ENCODE measurements around the gene IL15. TPM values are rescaled to one million over a fixed set of nuclear protein-coding genes. Genes with fewer than 3 reads are reported as not detected.

Gene IL15
- total and polyA plus RNA-seq, 2 experiments from 2014 or later, result 2.3 to 3.7 TPM

- H3K36me3 Mint-ChIP-seq (ENCODE audit: low read depth), result no peaks in the 10 kb centered on the region
- no peak overlapping the region for H3K27ac Mint-ChIP-seq
- Histone ChIP-seq H3K27me3 (ENCODE audit: insufficient read depth) (no peaks in the 10 kb centered on the region), H3K4me2 (no peak overlapping the region), H3K79me2 (replicated peaks; ENCODE audit: insufficient read depth) (no peaks in the 10 kb centered on the region), H3F3A (replicated peaks; ENCODE audit: low read depth) (no peaks in the 10 kb centered on the region), H2AFZ (no peak overlapping the region), H3K4me3 (no peak overlapping the region), H3K36me3 (ENCODE audit: insufficient read depth) (no peaks in the 10 kb centered on the region), H3K27ac (ENCODE audit: low read depth) (no peak overlapping the region), H4K20me1 (replicated peaks; ENCODE audit: insufficient read depth) (no peaks in the 10 kb centered on the region), H3K4me1 (ENCODE audit: insufficient read depth) (no peaks in the 10 kb centered on the region), H3K9me2 (ENCODE audit: insufficient read depth) (no peaks in the 10 kb centered on the region)
- no peaks in the 10 kb centered on the region for H3K27me3 Mint-ChIP-seq (ENCODE audit: insufficient read depth, low read depth, poor library complexity)
- no peaks in the 10 kb centered on the region for H3K9me3 Mint-ChIP-seq
- no peaks in the 10 kb centered on the region for H3K4me1 Mint-ChIP-seq
- DNase-seq (ENCODE audit: low spot score) (no peak), ATAC-seq (no peak)
- no peak for TF ChIP-seq EZH2phosphoT487 (IDR thresholded peaks at IDR 0.05; ENCODE audit: unreplicated experiment)
- no peak for TF ChIP-seq REST (IDR thresholded peaks at IDR 0.05; ENCODE audit: unreplicated experiment)
- no peak for TF ChIP-seq CREB1 (CRISPR knock-in tag; IDR thresholded peaks at IDR 0.05; ENCODE audit: low read depth)
- no peak for TF ChIP-seq STAT1 (IDR thresholded peaks at IDR 0.05; ENCODE audit: unreplicated experiment)
- TF ChIP-seq ZNF331 (CRISPR knock-in tag; IDR thresholded peaks at IDR 0.05; ENCODE audit: low read depth), result no peak
- TF ChIP-seq CTCF (conservative IDR thresholded peaks at IDR 0.05; ENCODE audit: low read depth in 2 of 2), result no peak
- no peak overlapping the region for H3K4me3 Mint-ChIP-seq
These were observed 15.9 kb downstream of the IL15 start for GRCh38 chr4:141652161-141652778.

GRCh38 chr4:141654098-141654497 is 17.7 kb downstream of the IL15 start:
- no peaks in the 10 kb centered on the region for H4K20me1 ChIP-seq (replicated peaks; ENCODE audit: insufficient read depth)
- H3K4me2 ChIP-seq, result no peak overlapping the region
- H3K27ac ChIP-seq (ENCODE audit: low read depth), result no peak overlapping the region
- no peak overlapping the region for H2AFZ ChIP-seq
- no peaks in the 10 kb centered on the region for H3K36me3 ChIP-seq (ENCODE audit: insufficient read depth)
- Mint-ChIP-seq H3K9me3 (no peaks in the 10 kb centered on the region), H3K27ac (no peak overlapping the region), H3K4me3 (no peak overlapping the region), H3K36me3 (ENCODE audit: low read depth) (no peaks in the 10 kb centered on the region), H3K27me3 (ENCODE audit: insufficient read depth, low read depth, poor library complexity) (no peaks in the 10 kb centered on the region), H3K4me1 (no peaks in the 10 kb centered on the region)
- H3K4me1 ChIP-seq (ENCODE audit: insufficient read depth), result no peaks in the 10 kb centered on the region
- H3K9me2 ChIP-seq (ENCODE audit: insufficient read depth), result no peaks in the 10 kb centered on the region
- H3F3A ChIP-seq (replicated peaks; ENCODE audit: low read depth), result no peaks in the 10 kb centered on the region
- DNase-seq (ENCODE audit: low spot score) (peak; percentile 78), ATAC-seq (peak; percentile 97)
- H3K4me3 ChIP-seq, result no peak overlapping the region
- no peaks in the 10 kb centered on the region for H3K27me3 ChIP-seq (ENCODE audit: insufficient read depth)
- no peaks in the 10 kb centered on the region for H3K79me2 ChIP-seq (replicated peaks; ENCODE audit: insufficient read depth)
- no peak for TF ChIP-seq EZH2 (IDR thresholded peaks at IDR 0.05; ENCODE audit: low read depth, unreplicated experiment)
- TF ChIP-seq ZNF114 (CRISPR knock-in tag; IDR thresholded peaks at IDR 0.05), result no peak
- TF ChIP-seq POLR2AphosphoS5 (IDR thresholded peaks at IDR 0.05; ENCODE audit: low read depth), result no peak
- TF ChIP-seq ZNF462 (CRISPR knock-in tag; IDR thresholded peaks at IDR 0.05), result no peak
